AG09309 (cell line): ENCODE measurements around the gene PPP2R5B.
"Not testable (repeated sequence)": the region's sequence is repeated elsewhere in the genome, so short reads cannot be mapped to it uniquely, and the experiment has no call there.

Experiments
- DNase-seq: peaks from one replicate; pipeline ENCODE4 v3.0.0-alpha.2; 2010; ENCODE audit warnings: low read depth
- H3K4me3 ChIP-seq: 2 replicates; pipeline ENCODE4 v1.5.1; 2011; ENCODE audit warnings: mild to moderate bottlenecking, low read depth, low read length, moderate library complexity; ENCODE audit not compliant: control insufficient read depth
- CTCF ChIP-seq: IDR thresholded peaks from 2 replicates; pipeline ENCODE4 v1.5.1; 2011; ENCODE audit warnings: mild to moderate bottlenecking, low read depth, low read length, inconsistent platforms; ENCODE audit not compliant: insufficient read depth, control insufficient read depth; ENCODE audit errors: missing control alignments

PPP2R5B gene

DNA sequence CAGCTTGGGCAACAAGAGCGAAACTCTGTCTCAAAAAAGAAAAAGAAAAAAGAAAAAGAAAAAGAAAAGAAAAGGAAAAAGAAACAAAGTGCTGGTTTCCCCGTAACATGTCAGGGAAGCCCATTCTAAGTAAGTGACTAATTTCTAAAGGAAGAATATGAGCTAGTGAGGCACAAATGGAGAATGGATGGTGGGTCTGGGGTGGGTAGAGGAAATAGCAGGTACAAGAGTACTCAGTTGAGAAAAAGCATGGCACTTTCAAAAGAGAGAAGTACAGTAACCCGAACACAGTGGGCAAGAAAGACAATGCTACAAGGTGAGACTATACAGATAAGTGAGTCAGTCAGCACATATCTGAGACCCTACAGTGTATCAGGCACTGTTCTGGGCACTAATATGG lies 42.9 kb downstream of the PPP2R5B start:
- no peak overlapping the region for H3K4me3 ChIP-seq
- no peak for DNase-seq
- TF ChIP-seq CTCF: no peak

DNA sequence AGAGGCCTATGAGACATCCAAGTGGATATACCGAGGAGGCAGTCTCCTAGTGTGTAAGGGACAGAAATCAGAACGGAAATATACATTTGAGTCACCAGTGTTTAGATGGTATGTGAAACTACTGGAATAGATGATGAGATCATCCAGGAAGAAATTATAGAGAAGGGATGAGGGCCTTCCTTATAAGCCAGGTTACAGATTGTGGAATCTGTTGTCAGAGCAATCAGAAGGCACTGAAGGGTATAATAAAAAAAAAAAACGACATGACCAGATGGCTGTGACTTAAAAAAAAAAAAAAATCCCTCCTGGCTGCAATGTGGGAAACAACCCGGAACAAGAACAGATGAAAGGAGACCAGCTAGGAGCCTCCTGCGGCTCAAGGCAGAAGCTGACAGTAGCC lies 44.7 kb downstream of the PPP2R5B start:
- no peak for DNase-seq
- no peak for TF ChIP-seq CTCF
- no peak overlapping the region for H3K4me3 ChIP-seq

GRCh38 chr11:64970731-64971151 lies 46.3 kb downstream of the PPP2R5B start:
- no peak overlapping the region for H3K4me3 ChIP-seq
- no peak for DNase-seq
- no peak for TF ChIP-seq CTCF

DNA sequence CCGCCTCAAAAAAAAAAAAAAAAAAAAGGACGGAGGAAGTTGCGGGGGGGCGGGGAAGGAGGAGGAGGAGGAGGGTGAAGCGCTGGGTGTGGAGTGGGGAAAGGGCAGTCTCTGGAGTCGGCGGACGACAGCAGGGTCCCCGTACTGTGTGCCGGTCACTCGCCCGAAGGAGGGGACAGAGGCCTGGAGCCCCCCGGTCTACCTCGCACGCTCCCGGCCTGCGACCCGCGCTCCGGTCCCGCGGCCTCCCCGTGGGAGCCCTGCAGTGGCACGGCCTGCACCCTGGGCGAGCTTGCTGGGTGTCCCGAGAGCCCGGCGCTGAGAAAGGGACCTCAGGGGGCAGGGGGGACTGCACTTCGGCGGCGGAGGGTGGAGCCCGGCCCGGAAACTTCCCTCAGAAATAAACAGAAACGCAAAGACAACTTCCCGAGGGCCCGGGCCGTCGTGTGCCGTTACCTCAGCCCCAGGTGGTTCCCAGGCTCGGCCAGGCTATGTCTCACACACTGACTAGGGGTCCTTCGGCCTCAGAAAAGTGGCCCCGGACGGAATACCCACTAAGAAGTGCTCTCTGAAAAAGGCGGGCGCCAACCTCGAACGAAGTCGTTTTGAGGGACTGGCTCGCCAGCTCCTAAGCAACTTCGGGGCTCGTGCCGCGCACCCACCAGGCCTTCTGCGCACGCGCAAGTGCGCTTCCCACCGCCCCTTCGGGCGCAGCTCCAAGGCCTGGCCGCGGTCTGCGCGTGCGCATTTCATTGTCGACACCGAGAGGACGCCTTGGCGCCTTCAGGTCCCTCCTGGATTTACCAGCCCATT lies 47.1 kb downstream of the PPP2R5B start, which contains the start of gene MAJIN:
Gene MAJIN, minus strand, starts transcription at position 688 of the 813 bp plus-strand sequence. CDS start 12,703 bp downstream, outside the sequence.
- H3K4me3 ChIP-seq: no peak within 1 kb of the TSS; the same call in 1 of the 2 replicates
- TF ChIP-seq CTCF: no peak
- DNase-seq: no peak

DNA sequence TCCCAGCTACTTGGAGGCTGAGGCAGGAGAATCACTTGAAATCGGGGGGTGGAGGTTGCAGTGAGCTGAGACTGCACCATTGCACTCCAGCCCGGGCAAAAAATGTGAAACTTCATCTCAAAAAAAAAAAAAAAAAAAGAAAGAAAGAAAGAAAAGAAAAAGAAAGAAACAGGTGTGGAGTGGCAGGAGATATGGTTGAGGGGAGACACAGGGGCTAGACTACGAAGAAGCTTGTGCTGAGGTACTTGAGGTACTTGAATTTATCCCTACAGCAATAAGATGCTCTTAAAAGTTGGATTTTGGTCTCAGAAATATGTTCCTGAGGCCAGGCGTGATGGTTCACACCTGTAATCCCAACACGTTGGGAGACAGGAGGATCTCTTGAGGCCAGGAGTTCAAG lies 49.6 kb downstream of the PPP2R5B start:
- DNase-seq: no peak
- no peak overlapping the region for H3K4me3 ChIP-seq
- no peak for TF ChIP-seq CTCF

- no peak for DNase-seq
- no peak for TF ChIP-seq CTCF
- H3K4me3 ChIP-seq: no peak overlapping the region
These were observed 52.2 kb downstream of the PPP2R5B start for GRCh38 chr11:64976651-64977050.

- DNase-seq, H3K4me3 ChIP-seq: not testable (repeated sequence)
These were observed 58.9 kb downstream of the PPP2R5B start for GRCh38 chr11:64983339-64983738.
